ENCODE results near the gene TXNDC12.
"Not testable (repeated sequence)": the region's sequence is repeated elsewhere in the genome, so short reads cannot be mapped to it uniquely, and the experiment has no call there.

TXNDC12 gene

GRCh38 chr1:52045666-52046195 lies 9.3 kb downstream of the TXNDC12 start:
- H3K9ac ChIP-seq (ENCODE audit: low read depth, low read length); H3K27ac ChIP-seq (ENCODE audit: low read depth, low read length); H3K4me3 ChIP-seq (ENCODE audit: low read depth, low read length); H3K4me1 ChIP-seq (ENCODE audit: control insufficient read depth, insufficient read depth, low read length); H3K27me3 ChIP-seq (ENCODE audit: control insufficient read depth, insufficient read depth, low read length); H3K9me3 ChIP-seq (ENCODE audit: control insufficient read depth, insufficient read depth, low read length): not testable (repeated sequence)
- H3K36me3 ChIP-seq (ENCODE audit: control insufficient read depth, insufficient read depth, low read length): peaks cover 28% of the 10 kb centered on the region

GRCh38 chr1:52045236-52045635 lies 9.8 kb downstream of the TXNDC12 start:
- Histone ChIP-seq H3K36me3 (ENCODE audit: control insufficient read depth, insufficient read depth, low read length) (peaks cover 28% of the 10 kb centered on the region), H3K27ac (ENCODE audit: low read depth, low read length) (no peak overlapping the region), H3K9ac (ENCODE audit: low read depth, low read length) (no peak overlapping the region), H3K4me1 (ENCODE audit: control insufficient read depth, insufficient read depth, low read length) (no peaks in the 10 kb centered on the region), H3K4me3 (ENCODE audit: low read depth, low read length) (no peak overlapping the region), H3K27me3 (ENCODE audit: control insufficient read depth, insufficient read depth, low read length) (no peaks in the 10 kb centered on the region), H3K9me3 (ENCODE audit: control insufficient read depth, insufficient read depth, low read length) (no peaks in the 10 kb centered on the region)

DNA sequence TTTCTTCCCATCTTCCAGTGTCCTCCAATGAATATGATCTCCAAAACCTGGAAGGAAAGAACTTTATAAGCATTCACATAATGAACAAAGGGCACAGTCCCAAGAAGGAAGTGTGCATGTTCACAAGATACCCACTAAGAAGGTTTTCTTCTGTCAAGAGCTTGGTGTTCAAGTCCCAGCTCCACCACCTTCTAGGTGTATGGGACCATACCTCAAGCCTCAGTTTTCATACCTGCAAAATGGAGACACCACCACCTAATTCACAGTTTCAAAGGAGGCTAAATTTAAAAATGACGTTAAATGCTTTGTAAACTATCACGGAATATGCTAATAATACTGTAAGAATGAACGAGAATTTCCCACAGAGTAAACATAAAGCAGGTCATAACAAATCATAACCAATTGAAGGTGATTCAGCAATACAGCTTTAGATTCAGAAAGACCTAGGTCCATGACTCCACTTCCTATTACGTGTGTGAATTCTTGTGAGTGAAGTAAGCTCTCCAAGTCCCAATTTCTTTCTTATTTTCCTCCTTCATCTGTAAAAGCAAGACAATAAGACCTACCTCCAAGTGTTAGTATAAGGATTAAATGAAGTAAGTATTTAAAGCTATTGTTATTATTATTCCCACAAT lies 13.3 kb downstream of the TXNDC12 start:
- no peak overlapping the region for H3K4me3 ChIP-seq (ENCODE audit: low read depth, low read length)

DNA sequence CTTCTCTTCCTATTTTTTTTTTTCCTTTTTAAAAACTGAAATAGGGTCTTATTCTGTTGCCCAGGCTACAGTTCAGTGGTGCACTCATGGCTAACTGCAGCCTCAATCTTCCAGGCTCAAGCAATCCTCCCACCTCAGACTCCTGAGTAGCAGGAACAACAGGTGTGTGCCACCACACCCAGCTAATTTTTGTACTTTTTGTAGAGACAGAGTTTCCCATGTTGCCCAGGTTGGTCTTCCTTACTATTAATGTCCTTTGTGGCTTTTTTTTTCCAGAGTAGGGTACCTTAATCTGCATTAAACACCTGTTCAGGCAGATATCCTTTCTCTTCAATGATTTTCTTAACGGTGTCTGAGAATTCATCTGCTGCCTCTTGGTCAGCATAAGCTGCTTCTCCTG lies 17.1 kb downstream of the TXNDC12 start:
- Histone ChIP-seq H3K9ac (ENCODE audit: low read depth, low read length) (no peak overlapping the region), H3K9me3 (ENCODE audit: control insufficient read depth, insufficient read depth, low read length) (no peaks in the 10 kb centered on the region), H3K27me3 (ENCODE audit: control insufficient read depth, insufficient read depth, low read length) (no peaks in the 10 kb centered on the region), H3K4me1 (ENCODE audit: control insufficient read depth, insufficient read depth, low read length) (peaks cover 4% of the 10 kb centered on the region; the same call in 1 of the 2 replicates), H3K4me3 (ENCODE audit: low read depth, low read length) (no peak overlapping the region), H3K27ac (ENCODE audit: low read depth, low read length) (no peak overlapping the region), H3K36me3 (ENCODE audit: control insufficient read depth, insufficient read depth, low read length) (peaks cover 55% of the 10 kb centered on the region)

More for the DNA sequence above, 13.3 kb downstream of the TXNDC12 start:
- Histone ChIP-seq H3K27ac (ENCODE audit: low read depth, low read length) (no peak overlapping the region), H3K9me3 (ENCODE audit: control insufficient read depth, insufficient read depth, low read length) (no peaks in the 10 kb centered on the region), H3K9ac (ENCODE audit: low read depth, low read length) (no peak overlapping the region), H3K36me3 (ENCODE audit: control insufficient read depth, insufficient read depth, low read length) (peaks cover 47% of the 10 kb centered on the region), H3K27me3 (ENCODE audit: control insufficient read depth, insufficient read depth, low read length) (no peaks in the 10 kb centered on the region), H3K4me1 (ENCODE audit: control insufficient read depth, insufficient read depth, low read length) (no peaks in the 10 kb centered on the region)

- peaks cover 7% of the 10 kb centered on the region for H3K4me1 ChIP-seq (ENCODE audit: control insufficient read depth, insufficient read depth, low read length)
- H3K27ac ChIP-seq (ENCODE audit: low read depth, low read length): no peak overlapping the region
These were observed 17.6 kb downstream of the TXNDC12 start for GRCh38 chr1:52037402-52037814.

GRCh38 chr1:52034050-52034384 lies 21.0 kb downstream of the TXNDC12 start:
- no peaks in the 10 kb centered on the region for H3K9me3 ChIP-seq (ENCODE audit: control insufficient read depth, insufficient read depth, low read length)
- H3K9ac ChIP-seq (ENCODE audit: low read depth, low read length): no peak overlapping the region
- peak overlapping the region; percentile 77 for H3K27ac ChIP-seq (ENCODE audit: low read depth, low read length)
- H3K4me3 ChIP-seq (ENCODE audit: low read depth, low read length): peak overlapping the region; percentile 99
- no peaks in the 10 kb centered on the region for H3K27me3 ChIP-seq (ENCODE audit: control insufficient read depth, insufficient read depth, low read length)
- H3K4me1 ChIP-seq (ENCODE audit: control insufficient read depth, insufficient read depth, low read length): peaks cover 16% of the 10 kb centered on the region
- H3K36me3 ChIP-seq (ENCODE audit: control insufficient read depth, insufficient read depth, low read length): peaks cover 43% of the 10 kb centered on the region

More at GRCh38 chr1:52037402-52037814, 17.6 kb downstream of the TXNDC12 start:
- Histone ChIP-seq H3K9me3 (ENCODE audit: control insufficient read depth, insufficient read depth, low read length) (no peaks in the 10 kb centered on the region), H3K36me3 (ENCODE audit: control insufficient read depth, insufficient read depth, low read length) (peaks cover 55% of the 10 kb centered on the region), H3K27me3 (ENCODE audit: control insufficient read depth, insufficient read depth, low read length) (no peaks in the 10 kb centered on the region), H3K4me3 (ENCODE audit: low read depth, low read length) (no peak overlapping the region), H3K9ac (ENCODE audit: low read depth, low read length) (no peak overlapping the region)

- Histone ChIP-seq H3K27me3 (ENCODE audit: control insufficient read depth, insufficient read depth, low read length) (no peaks in the 10 kb centered on the region), H3K4me1 (ENCODE audit: control insufficient read depth, insufficient read depth, low read length) (peaks cover 16% of the 10 kb centered on the region), H3K9ac (ENCODE audit: low read depth, low read length) (peak within 1 kb of the TSS; percentile 94), H3K9me3 (ENCODE audit: control insufficient read depth, insufficient read depth, low read length) (no peaks in the 10 kb centered on the region), H3K4me3 (ENCODE audit: low read depth, low read length) (peak within 1 kb of the TSS; percentile 99), H3K27ac (ENCODE audit: low read depth, low read length) (peak within 1 kb of the TSS; percentile 77), H3K36me3 (ENCODE audit: control insufficient read depth, insufficient read depth, low read length) (peaks cover 39% of the 10 kb centered on the region)
These were observed 21.6 kb downstream of the TXNDC12 start, which contains the start of gene KTI12 for GRCh38 chr1:52033190-52034049. KTI12 (minus strand) TSS chr1:52033810; CDS start chr1:52033761, 49 bp downstream.

- no peak overlapping the region for H3K27ac ChIP-seq (ENCODE audit: low read depth, low read length)
- peaks cover 16% of the 10 kb centered on the region for H3K4me1 ChIP-seq (ENCODE audit: control insufficient read depth, insufficient read depth, low read length)
- H3K36me3 ChIP-seq (ENCODE audit: control insufficient read depth, insufficient read depth, low read length): peaks cover 41% of the 10 kb centered on the region
- no peaks in the 10 kb centered on the region for H3K9me3 ChIP-seq (ENCODE audit: control insufficient read depth, insufficient read depth, low read length)
- H3K27me3 ChIP-seq (ENCODE audit: control insufficient read depth, insufficient read depth, low read length): no peaks in the 10 kb centered on the region
- peak overlapping the region; percentile 99 for H3K4me3 ChIP-seq (ENCODE audit: low read depth, low read length)
- peak overlapping the region; percentile 94 for H3K9ac ChIP-seq (ENCODE audit: low read depth, low read length)
These were observed 22.2 kb downstream of the TXNDC12 start for GRCh38 chr1:52032785-52033131.

DNA sequence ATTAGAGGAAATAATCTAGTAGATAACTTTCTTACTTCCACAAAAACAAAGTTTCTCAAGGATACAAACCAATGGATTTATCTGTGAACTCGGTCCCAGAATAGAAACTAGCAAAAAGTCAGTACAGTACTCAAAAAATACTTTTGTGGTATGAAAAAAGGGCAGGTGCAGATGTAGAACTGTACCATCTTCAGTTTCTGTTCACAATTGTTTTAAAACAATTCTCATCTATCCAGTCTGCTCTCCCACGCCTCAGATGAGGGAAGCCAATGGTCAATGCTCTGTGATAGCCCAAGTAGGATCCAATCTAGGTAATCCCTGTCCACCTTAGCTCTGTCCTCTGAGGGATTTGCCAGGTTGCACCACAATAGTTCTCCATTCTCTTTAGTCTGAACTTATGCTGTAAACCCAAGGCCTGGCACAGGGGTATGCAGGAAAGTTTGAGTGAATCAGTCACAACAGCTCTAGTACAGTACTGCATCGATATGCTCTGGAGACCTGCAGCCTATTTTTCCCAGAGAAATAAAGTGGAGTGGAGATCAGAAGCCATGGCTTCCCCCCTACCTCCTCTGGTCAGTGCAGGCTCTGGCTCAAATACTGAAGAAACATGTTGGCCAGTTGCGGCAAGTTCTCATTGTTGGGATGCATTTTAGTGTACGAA lies 22.7 kb downstream of the TXNDC12 start:
- Histone ChIP-seq H3K27ac (ENCODE audit: low read depth, low read length) (no peak overlapping the region), H3K4me3 (ENCODE audit: low read depth, low read length) (peak overlapping the region; percentile 99)

DNA sequence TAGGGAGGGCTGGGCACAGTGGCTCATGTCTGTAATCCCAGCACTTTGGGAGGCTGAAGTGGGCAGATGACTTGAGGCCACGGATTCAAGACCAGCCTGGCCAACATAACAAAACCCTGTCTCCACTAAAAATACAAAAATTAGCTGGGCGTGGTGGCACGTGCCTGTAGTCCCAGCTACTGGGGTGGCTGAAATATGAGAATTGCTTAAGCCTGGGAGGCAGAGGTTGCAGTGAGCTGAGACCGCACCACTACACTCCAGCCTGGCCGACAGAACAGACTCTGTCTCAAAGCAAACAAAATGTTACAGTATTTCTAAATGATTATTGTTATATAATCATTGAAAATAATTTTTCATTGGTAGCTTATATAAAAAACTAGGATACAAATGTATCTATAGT lies 26.2 kb downstream of the TXNDC12 start:
- H3K4me3 ChIP-seq (ENCODE audit: low read depth, low read length); H3K9ac ChIP-seq (ENCODE audit: low read depth, low read length); H3K27me3 ChIP-seq (ENCODE audit: control insufficient read depth, insufficient read depth, low read length); H3K9me3 ChIP-seq (ENCODE audit: control insufficient read depth, insufficient read depth, low read length); H3K27ac ChIP-seq (ENCODE audit: low read depth, low read length): not testable (repeated sequence)
- Histone ChIP-seq H3K36me3 (ENCODE audit: control insufficient read depth, insufficient read depth, low read length) (peaks cover 54% of the 10 kb centered on the region), H3K4me1 (ENCODE audit: control insufficient read depth, insufficient read depth, low read length) (peaks cover 13% of the 10 kb centered on the region)

More for the DNA sequence above, 22.7 kb downstream of the TXNDC12 start:
- Histone ChIP-seq H3K4me1 (ENCODE audit: control insufficient read depth, insufficient read depth, low read length) (peaks cover 16% of the 10 kb centered on the region), H3K9ac (ENCODE audit: low read depth, low read length) (peak overlapping the region; percentile 94), H3K27me3 (ENCODE audit: control insufficient read depth, insufficient read depth, low read length) (no peaks in the 10 kb centered on the region), H3K36me3 (ENCODE audit: control insufficient read depth, insufficient read depth, low read length) (peaks cover 42% of the 10 kb centered on the region), H3K9me3 (ENCODE audit: control insufficient read depth, insufficient read depth, low read length) (no peaks in the 10 kb centered on the region)

Data from HUES48 (cell line).